GM19035 (cell line): ENCODE measurements around the gene ADH4.
"Not testable (repeated sequence)": the region's sequence is repeated elsewhere in the genome, so short reads cannot be mapped to it uniquely, and the experiment has no call there.

ENCODE experiments used
- ATAC-seq: cut with Tn5 transposase; IDR thresholded peaks from one replicate; pipeline ENCODE4 v1.9.1; 2021; ENCODE audit not compliant: unreplicated experiment

The ADH4 gene

GRCh38 chr4:99144070-99144469, at the start of gene ADH4:
Gene ADH4, minus strand, starts transcription at chr4:99144297. Its CDS starts 75 bp downstream, at chr4:99144222.
- ATAC-seq: no peak

- no peak for ATAC-seq
Observed at GRCh38 chr4:99190336-99190735, 46.2 kb upstream of the ADH4 start.

GRCh38 chr4:99189900-99190299, 45.8 kb upstream of the ADH4 start:
- not testable (repeated sequence) for ATAC-seq

DNA sequence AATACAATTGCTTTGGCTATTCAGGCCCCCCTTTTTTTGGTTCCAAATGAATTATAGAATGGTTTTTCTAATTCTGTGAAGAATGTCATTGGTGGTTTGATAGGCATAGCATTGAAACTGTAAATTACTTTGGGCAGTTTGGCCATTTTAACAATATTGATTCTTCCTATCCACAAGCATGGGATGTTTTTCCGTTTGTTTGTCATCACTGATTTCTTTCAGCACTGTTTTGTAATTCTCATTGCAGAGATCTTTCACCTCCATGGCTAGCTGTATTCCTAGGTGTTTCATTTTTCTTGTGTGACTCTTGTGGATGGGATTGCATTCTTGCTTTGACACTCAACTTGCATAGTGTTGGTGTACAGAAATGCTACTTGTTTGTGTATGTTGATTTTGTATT, 41.9 kb upstream of the ADH4 start:
- no peak for ATAC-seq

- no peak for ATAC-seq
Observed at GRCh38 chr4:99185581-99185980, 41.5 kb upstream of the ADH4 start.

- no peak for ATAC-seq
Observed at GRCh38 chr4:99180382-99181070, 36.4 kb upstream of the ADH4 start.

DNA sequence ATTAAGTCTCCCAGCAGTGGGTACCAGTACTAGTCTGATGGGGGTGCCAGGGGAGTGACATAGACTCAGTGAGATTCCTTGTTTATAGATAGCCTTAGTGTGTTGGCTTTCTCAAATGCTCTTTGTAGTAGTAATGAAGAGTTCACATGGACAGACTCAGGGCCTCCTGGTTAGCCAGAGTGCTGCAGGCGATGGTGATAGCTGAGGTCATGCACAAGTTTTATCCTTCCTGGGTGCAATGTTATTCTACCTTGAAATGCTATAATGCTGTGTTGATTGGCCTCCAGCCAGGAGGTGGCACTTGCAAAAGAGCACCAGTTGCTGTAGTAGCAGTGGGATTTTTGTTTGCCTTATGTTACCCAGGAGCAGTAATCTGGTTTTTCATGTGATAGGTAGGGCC, 35.5 kb upstream of the ADH4 start:
- ATAC-seq: no peak

DNA sequence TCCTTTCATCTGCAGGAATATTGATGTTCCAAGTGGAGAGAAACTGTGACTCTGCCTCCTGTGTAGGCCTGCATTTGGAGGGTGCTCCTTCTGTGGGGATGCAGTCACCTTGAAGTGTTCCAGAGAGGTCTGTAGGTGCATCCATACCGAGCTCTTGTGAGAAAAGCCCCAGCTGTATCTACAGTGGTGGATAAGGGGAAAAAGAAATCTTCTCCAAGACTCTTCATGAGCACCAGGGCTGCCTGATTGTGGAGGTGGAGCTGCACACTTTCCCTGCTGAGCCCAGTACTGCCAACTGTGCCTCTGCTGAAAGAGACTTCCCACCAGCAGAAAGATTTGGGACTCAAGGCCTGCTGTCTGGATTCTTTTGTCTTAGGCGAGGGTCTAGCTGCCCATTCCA, 35.1 kb upstream of the ADH4 start:
- ATAC-seq: no peak

DNA sequence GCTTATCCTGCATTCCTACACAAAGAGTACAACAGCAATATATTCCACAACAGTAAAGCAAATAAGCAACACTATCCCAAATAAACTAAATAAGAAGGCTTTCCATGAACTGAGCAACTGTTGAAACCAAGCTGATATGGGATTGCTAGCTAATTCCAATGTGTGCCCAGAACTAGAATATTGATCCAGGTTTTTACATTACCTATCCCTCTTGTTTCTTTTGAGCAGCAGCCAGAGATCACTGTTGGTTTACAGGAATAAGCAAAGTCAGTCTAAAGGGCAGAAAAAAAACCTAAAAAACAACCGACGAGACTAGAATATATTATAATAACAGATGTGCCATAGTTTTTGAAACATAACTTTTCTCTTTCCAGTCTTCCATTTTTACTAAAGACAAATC, 22.4 kb upstream of the ADH4 start:
- ATAC-seq: no peak

DNA sequence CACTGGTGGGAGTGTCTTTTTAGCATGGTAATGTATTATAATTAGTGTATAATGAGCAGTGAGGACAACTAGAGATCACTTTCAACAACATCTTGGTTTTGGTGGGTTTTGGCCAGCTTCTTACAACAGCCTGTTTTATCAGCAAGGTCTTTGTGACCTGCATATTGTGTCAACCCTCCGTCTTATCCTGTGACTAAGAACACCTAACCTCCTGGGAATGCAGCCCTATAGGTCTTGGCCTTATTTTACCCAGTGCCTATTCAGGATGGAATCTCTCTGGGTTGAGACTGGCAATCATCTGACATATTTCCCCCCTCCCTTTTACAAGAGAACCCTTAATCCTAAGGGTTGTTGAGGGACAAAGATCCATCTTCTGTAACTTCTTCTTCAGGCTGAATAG, 21.9 kb upstream of the ADH4 start:
- no peak for ATAC-seq

DNA sequence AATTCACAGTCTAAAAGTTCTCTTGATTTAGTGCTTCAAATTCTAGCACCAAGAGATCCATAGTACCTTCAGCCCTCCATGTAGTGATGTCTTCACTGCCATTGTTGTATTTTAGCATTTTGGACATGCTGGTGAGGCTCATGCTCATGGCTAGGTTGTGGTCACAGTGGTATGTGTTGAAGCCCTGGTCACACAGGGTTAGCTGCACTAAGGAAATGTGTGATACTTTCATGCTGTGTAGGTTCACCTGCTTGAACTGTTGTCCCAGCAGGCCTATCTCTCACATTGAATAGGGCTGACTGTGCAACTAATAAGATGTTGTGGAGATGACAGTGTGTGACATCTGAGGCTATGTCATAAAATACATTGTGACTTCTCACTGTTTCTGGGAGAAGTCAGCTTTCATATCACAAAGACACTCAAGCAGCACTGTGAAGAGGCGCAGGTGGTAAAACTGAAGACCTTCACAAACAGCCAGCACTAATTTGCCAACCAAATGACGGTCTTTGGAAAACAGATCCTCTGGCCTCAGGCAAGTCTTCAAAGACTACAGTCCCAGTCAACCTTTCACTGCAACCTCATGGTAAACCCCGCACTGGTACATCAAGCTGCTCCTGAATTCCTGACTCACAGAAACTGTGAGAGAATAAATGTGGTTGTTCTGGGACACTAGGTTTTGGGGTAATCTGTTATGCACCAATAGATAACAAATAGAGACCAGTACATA, 17.4 kb upstream of the ADH4 start:
- no peak for ATAC-seq

GRCh38 chr4:99159699-99160098, 15.6 kb upstream of the ADH4 start:
- no peak for ATAC-seq

GRCh38 chr4:99157478-99157935, 13.4 kb upstream of the ADH4 start:
- ATAC-seq: no peak

DNA sequence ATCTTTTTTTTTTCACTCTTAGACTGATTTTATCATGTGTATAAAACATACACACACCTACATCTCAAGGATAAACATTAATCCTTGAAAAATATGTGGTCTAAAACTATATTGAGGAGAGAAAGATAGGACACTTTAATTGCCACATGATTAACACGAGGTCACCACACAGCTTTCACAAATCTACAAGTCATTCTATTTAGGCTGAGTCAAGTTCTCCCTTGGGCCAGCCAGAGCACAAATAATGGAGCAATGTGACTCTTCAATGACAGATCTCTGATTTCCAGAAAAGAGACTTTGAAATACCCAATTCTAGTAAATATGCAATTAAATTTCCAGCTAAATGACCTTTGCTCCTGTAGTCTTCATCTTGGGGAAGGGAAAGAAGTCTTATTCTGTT, 12.9 kb upstream of the ADH4 start:
- no peak for ATAC-seq

GRCh38 chr4:99154658-99155342, 10.7 kb upstream of the ADH4 start:
- no peak for ATAC-seq

DNA sequence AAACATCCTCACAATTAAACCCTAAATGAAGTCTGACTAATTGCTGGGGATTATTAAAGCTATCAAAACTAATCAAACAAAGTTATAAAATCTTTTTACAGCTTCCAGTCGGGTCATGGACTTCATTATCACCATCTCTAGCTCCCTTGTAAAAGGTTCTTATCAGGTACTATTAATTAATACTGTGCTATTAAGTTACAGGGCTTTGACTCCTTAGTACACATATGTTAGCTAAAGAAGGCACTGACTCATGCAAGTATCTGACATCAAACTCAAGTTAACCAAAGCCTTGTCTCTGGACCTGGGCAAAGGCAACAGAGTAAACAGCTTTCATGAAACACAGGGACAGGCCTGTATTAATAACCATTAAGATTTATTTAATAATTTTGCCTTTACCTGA, 7.9 kb upstream of the ADH4 start:
- ATAC-seq: no peak

- ATAC-seq: no peak
Observed at GRCh38 chr4:99151452-99151851, 7.4 kb upstream of the ADH4 start.

DNA sequence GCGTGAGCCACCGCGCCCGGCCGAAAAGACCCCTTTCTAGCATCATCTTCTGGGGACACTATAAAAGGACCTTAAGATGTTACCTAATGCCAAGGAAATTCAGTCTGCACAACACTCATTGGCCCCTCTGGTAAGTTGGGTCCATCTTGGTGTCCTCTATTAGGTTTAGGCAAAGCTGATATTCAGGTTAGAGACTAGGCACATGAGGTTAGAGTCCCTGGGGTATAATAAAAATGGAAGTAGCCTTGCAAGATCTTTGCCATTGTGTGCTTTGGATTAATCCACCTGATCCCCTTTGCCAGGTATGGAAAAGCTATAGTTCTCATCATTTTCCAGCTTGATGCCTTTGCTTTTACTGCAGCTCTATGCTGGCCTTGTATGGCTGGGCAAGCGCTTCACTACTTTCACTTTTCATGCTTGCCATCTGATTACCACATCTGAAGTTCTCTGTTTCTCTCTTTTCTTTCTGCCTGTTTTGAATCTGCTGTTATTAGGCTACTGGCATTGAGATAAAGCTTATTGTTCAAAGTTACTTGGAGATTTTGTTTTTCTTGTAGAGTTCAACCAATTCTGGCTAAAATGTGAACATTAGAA, 5.4 kb upstream of the ADH4 start:
- ATAC-seq: no peak

GRCh38 chr4:99148550-99148949, 4.5 kb upstream of the ADH4 start:
- no peak for ATAC-seq

- ATAC-seq: no peak
Observed at GRCh38 chr4:99144587-99144986, 490 bp upstream of the ADH4 start.

DNA sequence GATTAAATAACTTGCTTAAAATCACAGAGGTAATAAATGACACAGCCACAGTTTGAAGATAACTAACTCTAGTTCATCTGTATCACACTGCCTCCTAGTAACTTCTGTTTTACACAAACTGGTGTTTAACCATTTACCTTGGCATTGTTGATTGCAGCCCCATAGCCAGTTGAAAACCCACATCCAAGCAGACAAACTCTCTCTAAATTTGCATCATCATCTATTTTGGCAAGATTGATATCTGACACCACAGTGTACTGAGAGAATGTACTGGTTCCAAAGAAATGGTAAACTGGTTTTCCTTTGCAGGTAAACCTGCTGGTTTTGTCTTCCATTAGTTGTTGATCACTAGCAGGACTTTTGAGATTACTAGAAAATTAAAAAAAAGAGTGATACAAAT, 7.8 kb downstream of the ADH4 start:
- no peak for ATAC-seq
